Mammary epithelial cell (primary cell): Measurements from ENCODE around the gene ING5.

Experiments used
- EZH2 ChIP-seq: IDR thresholded peaks from 2 replicates; pipeline ENCODE4 v1.6.1; 2012; ENCODE audit warnings: low read length, inconsistent platforms, borderline replicate concordance
- TF ChIP-seq, protein P1 (sequence below), 2 donors: IDR thresholded peaks in 1 of 2; conservative IDR thresholded peaks in 1 of 2; 2 replicates each; pipeline ENCODE4 v1.5.1; 2011 to 2012; ENCODE audit warnings: inconsistent platforms in 2 of 2, low read length in 2 of 2, mild to moderate bottlenecking in 2 of 2, control low read depth in 1 of 2, low read depth in 1 of 2; ENCODE audit not compliant: insufficient read depth in 1 of 2; ENCODE audit errors: extremely low read depth in 1 of 2

DNA sequence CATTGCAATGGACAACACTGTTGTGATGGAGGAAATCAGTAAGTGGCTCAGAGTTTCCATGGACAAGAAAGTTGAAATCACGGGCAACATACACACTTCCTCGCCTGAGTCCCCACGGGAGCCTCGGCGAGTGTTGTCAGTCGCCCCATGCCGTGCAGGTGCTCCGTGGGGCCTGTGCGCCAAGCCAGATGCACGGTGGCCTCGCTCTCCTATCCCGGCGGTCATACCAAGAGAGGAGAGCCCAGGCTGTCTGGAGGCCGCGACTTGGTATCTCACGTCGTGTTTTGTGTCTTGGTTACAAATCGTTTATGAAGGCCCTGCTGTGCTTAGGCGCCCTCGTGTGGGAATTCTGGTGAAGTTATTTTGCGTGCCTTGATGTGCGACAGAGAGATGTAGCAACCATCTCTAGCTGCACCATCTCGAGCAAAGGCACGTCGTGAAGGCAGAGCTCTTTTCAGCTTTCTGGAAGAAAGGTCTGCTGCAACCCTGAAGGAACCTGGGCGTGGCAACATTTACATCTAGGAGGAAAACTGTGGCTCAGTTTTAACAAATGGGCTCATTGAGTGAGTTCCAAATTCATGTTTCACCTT lies 42.6 kb upstream of the ING5 start:
- TF ChIP-seq, protein P1, sequence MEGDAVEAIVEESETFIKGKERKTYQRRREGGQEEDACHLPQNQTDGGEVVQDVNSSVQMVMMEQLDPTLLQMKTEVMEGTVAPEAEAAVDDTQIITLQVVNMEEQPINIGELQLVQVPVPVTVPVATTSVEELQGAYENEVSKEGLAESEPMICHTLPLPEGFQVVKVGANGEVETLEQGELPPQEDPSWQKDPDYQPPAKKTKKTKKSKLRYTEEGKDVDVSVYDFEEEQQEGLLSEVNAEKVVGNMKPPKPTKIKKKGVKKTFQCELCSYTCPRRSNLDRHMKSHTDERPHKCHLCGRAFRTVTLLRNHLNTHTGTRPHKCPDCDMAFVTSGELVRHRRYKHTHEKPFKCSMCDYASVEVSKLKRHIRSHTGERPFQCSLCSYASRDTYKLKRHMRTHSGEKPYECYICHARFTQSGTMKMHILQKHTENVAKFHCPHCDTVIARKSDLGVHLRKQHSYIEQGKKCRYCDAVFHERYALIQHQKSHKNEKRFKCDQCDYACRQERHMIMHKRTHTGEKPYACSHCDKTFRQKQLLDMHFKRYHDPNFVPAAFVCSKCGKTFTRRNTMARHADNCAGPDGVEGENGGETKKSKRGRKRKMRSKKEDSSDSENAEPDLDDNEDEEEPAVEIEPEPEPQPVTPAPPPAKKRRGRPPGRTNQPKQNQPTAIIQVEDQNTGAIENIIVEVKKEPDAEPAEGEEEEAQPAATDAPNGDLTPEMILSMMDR (conservative IDR thresholded peaks at IDR 0.05 in 1 of 2, IDR thresholded peaks at IDR 0.05 in 1 of 2; ENCODE audit: extremely low read depth in 1 of 2, insufficient read depth in 1 of 2, low read depth in 1 of 2, low read length in 2 of 2) = peak; percentile 53 to 64
- no peak for TF ChIP-seq EZH2
